SU-DHL-6 (cell line): Measurements from ENCODE around the gene GFOD2.

Source experiments
- CTCF ChIP-seq: fragments of 200-600 bp; sonication (generic); IDR thresholded peaks from one replicate; pipeline ENCODE4 v1.5.1; 2017; ENCODE audit warnings: antibody characterized with exemption, mild to moderate bottlenecking, low read length, moderate library complexity; ENCODE audit not compliant: insufficient read depth, poor library complexity, severe bottlenecking
- EZH2phosphoT487 ChIP-seq: fragments of 200-600 bp; sonication (generic), shearing (Covaris generic); conservative IDR thresholded peaks from 2 replicates; pipeline ENCODE4 v1.6.1; 2018; ENCODE audit warnings: mild to moderate bottlenecking, antibody characterized with exemption, low read length, moderate library complexity, mixed read lengths

- TF ChIP-seq CTCF (no peak), EZH2phosphoT487 (no peak)
These were observed 5.4 kb downstream of the GFOD2 start for GRCh38 chr16:67713647-67714273.
